ENCODE measurements around the gene LIPH.

The LIPH gene

DNA sequence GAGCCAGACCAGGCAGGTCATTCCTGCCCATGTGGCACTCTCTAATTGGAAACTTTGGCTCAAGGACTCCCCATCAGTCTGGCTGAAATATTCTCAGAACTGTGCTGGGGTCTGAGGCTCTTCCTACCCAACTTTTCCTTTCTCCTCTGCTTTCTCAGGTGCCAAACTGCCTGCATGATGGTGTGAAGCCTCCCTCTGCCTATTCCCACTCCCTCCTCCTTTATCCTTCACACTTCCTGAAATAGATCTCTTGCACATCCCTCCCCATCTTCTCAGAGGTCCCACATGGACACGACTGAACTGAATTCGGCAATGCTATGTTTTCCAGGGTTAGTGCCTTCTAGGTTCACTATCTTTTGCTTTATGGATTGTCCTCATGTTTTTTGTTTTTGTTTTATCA is 12.5 kb downstream of the LIPH start:
- no peak for DNase-seq (ENCODE audit: low read depth)

DNA sequence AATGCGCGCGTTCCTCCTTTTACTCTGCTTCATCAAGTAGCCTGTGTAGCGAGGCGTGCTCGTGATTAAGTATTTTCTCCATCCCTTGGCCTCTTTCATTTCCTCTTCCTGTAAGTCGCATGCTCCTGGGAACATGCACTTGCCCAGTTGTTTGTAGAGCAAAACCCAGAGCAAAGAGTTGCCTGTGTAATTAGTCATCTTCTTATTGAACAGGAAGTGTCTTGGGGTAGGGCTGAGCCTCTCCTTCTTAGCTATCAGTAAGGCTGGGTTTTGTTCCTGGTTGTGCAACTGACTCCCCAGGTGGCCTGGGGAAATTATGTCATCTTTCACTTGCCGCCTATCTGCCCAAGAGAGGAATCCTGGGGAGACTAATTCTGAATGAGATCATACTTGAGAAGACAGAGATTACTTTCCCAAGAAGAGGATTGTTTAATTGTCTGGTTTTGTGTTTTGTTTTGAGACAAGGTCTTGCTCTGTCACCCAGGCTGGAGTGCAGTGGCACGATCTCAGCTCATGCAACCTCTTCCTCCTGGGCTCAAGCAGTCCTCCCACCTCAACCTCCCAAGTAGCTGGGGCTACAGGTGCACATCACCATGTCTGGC is 14.9 kb downstream of the LIPH start:
- DNase-seq (ENCODE audit: low read depth): peak; percentile 99

DNA sequence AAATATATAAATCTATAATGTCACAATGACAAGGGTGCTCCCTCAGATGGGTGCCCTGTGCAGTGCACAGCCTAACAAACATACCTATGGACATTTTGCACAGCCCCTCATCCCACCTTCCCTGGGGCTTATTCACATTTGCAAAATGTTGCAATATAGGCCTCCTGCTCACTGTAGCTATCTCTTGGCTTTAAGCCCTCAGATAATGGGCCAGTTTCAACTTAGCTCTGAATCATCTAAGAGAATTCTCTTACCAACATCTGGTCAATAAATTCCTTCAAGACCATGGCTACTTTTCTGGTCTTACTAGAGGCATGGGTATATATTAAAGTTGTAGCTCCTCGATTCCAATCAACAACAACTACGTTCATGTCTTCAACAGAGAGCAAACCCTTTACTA is 17.9 kb downstream of the LIPH start:
- DNase-seq (ENCODE audit: low read depth): peak; percentile 67

GRCh38 chr3:185532901-185533300 is 19.5 kb downstream of the LIPH start:
- DNase-seq (ENCODE audit: low read depth): no peak

GRCh38 chr3:185530856-185531255 is 21.5 kb downstream of the LIPH start:
- DNase-seq (ENCODE audit: low read depth): no peak

DNA sequence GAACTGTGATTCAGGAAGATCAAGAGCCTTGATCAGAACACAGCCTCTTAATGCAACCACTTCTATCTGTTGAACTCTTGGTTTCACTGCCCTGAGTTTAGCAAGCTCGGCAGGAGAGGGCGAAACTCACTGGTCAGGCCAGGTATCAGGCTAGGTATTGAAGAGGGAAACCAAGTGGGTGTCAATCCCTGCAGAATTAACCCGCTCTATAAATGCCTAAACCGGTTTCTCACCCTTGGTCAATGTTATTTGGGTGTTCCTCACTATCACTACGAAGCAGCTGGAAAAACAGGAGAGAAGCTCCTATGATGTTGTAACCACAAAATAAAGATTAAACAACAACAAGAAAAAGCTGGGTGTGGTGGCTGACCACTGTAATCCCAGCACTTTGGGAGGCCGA is 23.9 kb downstream of the LIPH start:
- no peak for DNase-seq (ENCODE audit: low read depth)

DNA sequence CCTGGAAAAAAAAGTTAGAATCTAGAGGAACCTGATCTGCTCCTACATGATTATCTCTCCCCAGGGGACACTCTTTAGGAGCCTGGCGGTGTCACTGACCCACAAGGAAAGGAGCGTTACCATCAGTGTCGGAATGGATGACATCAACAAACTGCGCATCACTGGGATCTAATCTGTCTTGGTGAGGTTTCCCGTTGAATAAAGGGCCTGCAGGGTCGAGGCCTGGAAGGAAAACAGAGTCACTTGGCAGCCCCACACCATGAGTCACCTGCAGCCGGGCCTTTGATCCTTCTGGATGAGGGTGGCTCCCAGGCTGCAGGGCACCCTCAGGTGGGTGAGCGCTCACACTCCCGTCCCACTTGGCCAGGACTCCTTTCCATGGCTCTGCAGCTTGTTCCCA is 25.0 kb downstream of the LIPH start:
- no peak for DNase-seq (ENCODE audit: low read depth)

DNA sequence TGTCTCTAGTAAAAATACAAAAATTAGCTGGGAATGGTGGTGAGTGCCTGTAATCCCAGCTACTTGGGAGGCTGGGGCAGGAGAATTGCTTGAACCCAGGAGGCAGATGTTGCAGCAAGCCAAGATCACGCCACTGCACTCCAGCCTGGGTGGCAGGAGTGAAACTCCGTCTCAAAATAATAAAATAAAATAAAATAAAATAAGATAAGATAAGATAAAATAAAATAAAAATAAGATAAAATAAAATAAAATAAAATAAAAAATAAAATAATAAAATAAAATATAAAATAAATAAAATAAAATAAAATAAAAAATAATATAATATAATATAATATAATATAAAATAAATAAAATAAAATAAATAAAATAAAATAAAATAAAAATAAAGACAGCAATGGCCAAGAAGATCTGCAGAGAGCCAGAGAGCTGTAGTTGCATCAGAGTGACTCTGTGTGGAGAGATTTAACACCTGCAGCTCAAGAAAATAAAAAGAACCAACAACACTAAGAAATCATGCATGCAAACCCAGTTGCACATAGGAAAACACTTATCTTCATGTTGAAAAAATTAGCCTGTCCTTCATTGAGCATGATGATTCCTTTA is 25.9 kb downstream of the LIPH start:
- DNase-seq (ENCODE audit: low read depth): no peak

DNA sequence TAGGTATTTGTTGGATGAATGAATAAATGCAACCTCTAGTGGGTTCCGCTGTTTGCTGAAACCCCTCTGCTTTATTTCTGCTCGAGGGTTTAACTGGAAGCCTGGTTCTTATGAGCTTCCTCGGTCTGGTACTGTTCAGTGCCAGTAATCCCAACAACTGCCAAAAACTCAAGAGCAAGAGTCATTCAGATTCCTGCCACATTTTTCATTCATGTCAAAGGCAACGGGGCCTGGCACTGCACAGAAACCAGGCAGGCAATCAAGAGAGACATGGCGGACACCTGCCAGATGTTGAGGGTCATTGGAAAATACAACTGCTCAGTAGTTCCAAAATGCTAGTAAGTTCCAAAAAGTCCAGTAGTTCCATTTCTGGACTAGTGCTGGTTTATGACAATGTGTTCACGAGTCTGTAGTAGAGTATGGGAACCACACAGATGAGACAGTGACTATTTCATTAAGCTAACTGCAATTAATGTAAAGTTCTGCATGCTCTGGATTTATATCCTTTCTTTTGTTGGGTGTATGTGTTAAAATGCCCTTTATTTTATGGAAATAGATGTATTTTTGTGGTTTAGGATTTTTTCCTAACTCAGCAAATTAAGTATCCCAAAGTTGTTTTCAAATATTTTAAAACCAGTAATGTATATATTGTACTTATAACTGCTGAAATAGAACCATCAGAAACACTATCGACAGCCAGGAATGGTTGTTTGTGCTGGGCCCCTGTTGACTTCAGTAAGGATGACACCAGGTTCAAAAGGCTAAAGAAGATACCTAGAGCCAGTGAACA is 30.8 kb downstream of the LIPH start:
- no peak for DNase-seq (ENCODE audit: low read depth)

GRCh38 chr3:185519021-185519420 is 33.4 kb downstream of the LIPH start:
- DNase-seq (ENCODE audit: low read depth): no peak

GRCh38 chr3:185517387-185518130 is 34.8 kb downstream of the LIPH start:
- no peak for DNase-seq (ENCODE audit: low read depth)

DNA sequence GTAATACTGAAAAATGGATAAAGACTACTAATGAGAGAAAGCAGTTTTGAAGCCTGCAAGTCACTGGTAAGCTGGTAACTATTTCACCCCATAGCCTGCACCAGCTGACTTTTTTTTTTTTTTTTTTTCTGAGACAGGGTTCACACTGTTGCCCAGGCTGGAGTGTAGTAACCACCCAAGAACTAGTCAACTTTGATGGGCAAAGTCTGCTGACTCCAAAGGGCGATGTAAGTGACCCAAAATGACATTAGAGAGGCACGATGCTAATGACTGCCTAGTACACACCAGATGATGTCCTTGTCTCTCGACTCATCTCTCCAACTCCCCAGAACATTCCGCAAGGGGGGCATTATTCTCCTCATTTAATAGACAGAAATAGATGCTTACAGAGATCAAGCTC is 40.7 kb downstream of the LIPH start:
- DNase-seq (ENCODE audit: low read depth): no peak

- DNase-seq (ENCODE audit: low read depth): no peak
Measured at GRCh38 chr3:185508335-185508991, 43.9 kb downstream of the LIPH start.

GRCh38 chr3:185507883-185508282 is 44.5 kb downstream of the LIPH start:
- no peak for DNase-seq (ENCODE audit: low read depth)

GRCh38 chr3:185504636-185505035 is 47.8 kb downstream of the LIPH start:
- DNase-seq (ENCODE audit: low read depth): no peak

- DNase-seq (ENCODE audit: low read depth): no peak
Measured at GRCh38 chr3:185503521-185503920, 48.9 kb downstream of the LIPH start.

DNA sequence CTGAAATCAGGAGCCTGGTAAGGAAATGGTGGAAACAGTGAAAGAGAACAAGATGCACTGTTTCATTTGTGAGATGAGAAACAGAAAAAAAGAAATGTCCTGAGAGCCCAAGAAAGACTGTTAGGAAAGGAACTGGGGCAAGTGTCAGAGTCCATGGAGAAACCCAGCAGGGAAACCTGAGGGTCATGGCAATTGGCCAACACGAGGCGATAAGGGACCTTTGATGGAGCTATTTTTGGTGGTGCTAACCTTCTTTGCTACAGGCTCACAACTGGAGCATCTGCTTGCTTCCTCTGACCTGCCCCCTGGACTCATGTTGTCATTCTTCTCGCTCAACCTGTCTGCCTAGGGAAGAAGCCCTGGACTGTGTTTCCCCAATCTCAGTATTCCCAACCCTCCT is 49.4 kb downstream of the LIPH start:
- no peak for DNase-seq (ENCODE audit: low read depth)

- DNase-seq (ENCODE audit: low read depth): peak; percentile 92
Measured at GRCh38 chr3:185498503-185499396, 53.6 kb downstream of the LIPH start, which contains the start of gene TMEM41A. Gene TMEM41A, minus strand, starts transcription at chr3:185499035. Its CDS starts 74 bp downstream, at chr3:185498961.

- DNase-seq (ENCODE audit: low read depth): no peak
Measured at GRCh38 chr3:185490241-185490640, 62.1 kb downstream of the LIPH start.

DNA sequence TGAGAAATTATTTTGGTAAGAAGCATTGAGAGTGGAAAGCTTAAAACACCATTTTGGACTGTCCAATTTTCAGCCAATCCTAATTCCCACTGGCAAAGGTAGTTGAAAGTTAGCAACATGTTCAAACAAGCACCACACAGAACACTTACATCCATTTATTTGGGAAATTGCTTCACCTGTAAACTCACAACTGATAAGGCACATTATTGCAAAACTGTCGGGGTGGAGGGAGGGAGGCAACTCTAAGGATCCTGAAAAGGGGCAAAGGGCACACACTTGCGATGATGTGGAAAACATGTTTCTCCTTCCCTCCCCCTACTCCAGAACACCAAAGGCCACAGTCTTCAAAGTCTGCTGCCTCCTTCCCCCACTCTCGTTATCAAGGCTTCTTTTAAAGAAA is 62.9 kb downstream of the LIPH start:
- DNase-seq (ENCODE audit: low read depth): no peak

DNA sequence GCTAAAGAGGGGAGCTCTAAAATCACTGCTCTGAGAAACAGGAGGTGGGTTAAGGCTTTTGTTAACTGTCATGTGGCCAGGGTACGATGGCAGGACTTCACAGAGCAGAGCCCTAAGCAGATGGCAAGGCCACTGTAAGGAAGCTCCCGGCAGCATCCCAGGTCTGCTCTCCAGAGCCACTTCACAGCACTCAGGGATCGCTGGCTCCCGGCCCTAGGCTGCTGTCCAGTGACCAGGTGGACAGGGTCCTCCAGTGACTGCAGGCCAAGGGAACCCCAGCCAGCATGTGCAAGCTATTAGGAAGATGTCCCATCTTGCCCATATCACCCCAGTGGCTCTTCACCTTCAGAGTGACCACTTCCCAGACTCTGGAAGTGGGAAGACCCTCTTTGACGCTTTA is 63.9 kb downstream of the LIPH start:
- DNase-seq (ENCODE audit: low read depth): no peak
